Activated CD4-positive, alpha-beta T cell treated with anti-CD3 and anti-CD28 coated beads, Interleukin-2, amount 10 ng/mL, durations not matched to agents 24 days and 14 days (primary cell): ENCODE measurements around the gene LDHB. TPM values are rescaled to one million over a fixed set of nuclear protein-coding genes. Genes with fewer than 3 reads are reported as not detected.
"Not testable (repeated sequence)": the region's sequence is repeated elsewhere in the genome, so short reads cannot be mapped to it uniquely, and the experiment has no call there.

ENCODE experiments used
- DNase-seq: peaks from one replicate; pipeline ENCODE4 v3.0.0; 2022
- H3K27ac Mint-ChIP-seq: one replicate; pipeline ENCODE4 v1.8.0; 2022; ENCODE audit warnings: mild to moderate bottlenecking, mixed read lengths
- H3K27me3 Mint-ChIP-seq: one replicate; pipeline ENCODE4 v1.8.0; 2022; ENCODE audit warnings: mixed read lengths
- H3K36me3 Mint-ChIP-seq: one replicate; pipeline ENCODE4 v1.8.0; 2022; ENCODE audit warnings: low read depth, mild to moderate bottlenecking, mixed read lengths
- H3K4me1 Mint-ChIP-seq: one replicate; pipeline ENCODE4 v1.8.0; 2021; ENCODE audit warnings: mixed read lengths
- H3K4me3 Mint-ChIP-seq: one replicate; pipeline ENCODE4 v1.8.0; 2022; ENCODE audit warnings: mild to moderate bottlenecking, moderate library complexity, mixed read lengths
- H3K9me3 Mint-ChIP-seq: one replicate; pipeline ENCODE4 v1.8.0; 2021; ENCODE audit warnings: mixed read lengths
- intact Hi-C: fragments of 100-400 bp; cut with micrococcal nuclease; formaldehyde crosslinking; loops from one replicate; pipeline ENCODE4 v1.15.1; 2023
- total RNA-seq: library from RNA; stranded (reverse); gene quantifications from 2 replicates; pipeline ENCODE4 v1.2.3, GENCODE V29; 2022

Gene LDHB
- total RNA-seq, 1 donor from 2014 or later, result 1,574 TPM

- Mint-ChIP-seq H3K27ac (no peak overlapping the region), H3K4me3 (no peak overlapping the region), H3K36me3 (no peaks in the 10 kb centered on the region), H3K4me1 (peaks cover 32% of the 10 kb centered on the region), H3K27me3 (peaks cover 4% of the 10 kb centered on the region), H3K9me3 (no peaks in the 10 kb centered on the region)
- intact Hi-C loops, result loop anchor here (5.0 kb wide), 2 partner anchors 174 to 364 kb away; partner anchors contain the start of genes GOLT1B and RECQL
- no peak for DNase-seq
Observed at GRCh38 chr12:21676776-21677175, 19.1 kb upstream of the LDHB start.

- Mint-ChIP-seq H3K9me3 (no peaks in the 10 kb centered on the region), H3K4me3 (no peak overlapping the region), H3K27ac (no peak overlapping the region), H3K4me1 (peaks cover 32% of the 10 kb centered on the region), H3K27me3 (peaks cover 4% of the 10 kb centered on the region), H3K36me3 (no peaks in the 10 kb centered on the region)
- intact Hi-C loops, result loop anchor here (5.0 kb wide), 2 partner anchors 173 to 363 kb away; partner anchors contain the start of genes GOLT1B and RECQL
- no peak for DNase-seq
Observed at GRCh38 chr12:21675641-21676040, 18.0 kb upstream of the LDHB start.

GRCh38 chr12:21675096-21675495, 17.5 kb upstream of the LDHB start:
- no peak overlapping the region for H3K27ac Mint-ChIP-seq
- H3K4me1 Mint-ChIP-seq, result peaks cover 32% of the 10 kb centered on the region
- H3K9me3 Mint-ChIP-seq, result no peaks in the 10 kb centered on the region
- no peak for DNase-seq
- intact Hi-C loops, result loop anchor here (5.0 kb wide), 2 partner anchors 173 to 363 kb away; partner anchors contain the start of genes GOLT1B and RECQL
- H3K36me3 Mint-ChIP-seq, result no peaks in the 10 kb centered on the region
- H3K4me3 Mint-ChIP-seq, result no peak overlapping the region
- H3K27me3 Mint-ChIP-seq, result peaks cover 10% of the 10 kb centered on the region

DNA sequence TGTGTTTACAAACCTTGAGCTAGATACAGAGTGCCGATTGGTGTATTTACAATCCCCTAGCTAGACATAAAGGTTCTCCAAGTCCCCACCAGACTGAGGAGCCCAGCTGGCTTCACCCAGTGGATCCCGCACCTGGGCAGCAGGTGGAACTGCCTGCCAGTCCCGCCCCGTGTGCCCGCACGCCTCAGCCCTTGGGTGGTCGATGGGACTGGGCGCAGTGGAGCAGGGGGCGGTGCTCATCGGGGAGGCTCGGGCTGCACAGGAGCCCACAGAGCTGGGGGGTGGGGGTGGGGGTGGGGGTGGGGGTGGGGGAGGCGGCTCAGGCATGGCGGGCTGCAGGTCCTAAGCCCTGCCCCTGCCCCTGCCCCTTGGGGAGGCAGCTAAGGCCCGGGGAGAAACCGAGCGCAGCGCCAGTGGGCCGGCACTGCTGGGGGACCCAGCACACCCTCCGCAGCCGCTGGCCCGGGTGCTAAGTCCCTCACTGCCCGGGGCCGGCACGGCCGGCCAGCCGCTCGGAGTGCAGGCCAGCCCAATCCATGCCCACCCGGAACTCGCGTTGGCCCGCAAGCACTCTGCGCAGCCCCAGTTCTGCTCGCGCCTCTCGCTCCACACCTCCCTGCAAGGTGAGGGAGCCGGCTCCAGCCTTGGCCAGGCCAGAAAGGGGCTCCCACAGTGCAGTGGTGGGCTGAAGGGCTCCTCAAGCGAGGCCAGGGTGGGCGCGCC, 16.3 kb upstream of the LDHB start:
- Mint-ChIP-seq H3K27me3 (peaks cover 17% of the 10 kb centered on the region), H3K4me1 (peaks cover 27% of the 10 kb centered on the region)
- DNase-seq, H3K27ac Mint-ChIP-seq, H3K9me3 Mint-ChIP-seq, H3K4me3 Mint-ChIP-seq, H3K36me3 Mint-ChIP-seq, intact Hi-C loops: not testable (repeated sequence)

DNA sequence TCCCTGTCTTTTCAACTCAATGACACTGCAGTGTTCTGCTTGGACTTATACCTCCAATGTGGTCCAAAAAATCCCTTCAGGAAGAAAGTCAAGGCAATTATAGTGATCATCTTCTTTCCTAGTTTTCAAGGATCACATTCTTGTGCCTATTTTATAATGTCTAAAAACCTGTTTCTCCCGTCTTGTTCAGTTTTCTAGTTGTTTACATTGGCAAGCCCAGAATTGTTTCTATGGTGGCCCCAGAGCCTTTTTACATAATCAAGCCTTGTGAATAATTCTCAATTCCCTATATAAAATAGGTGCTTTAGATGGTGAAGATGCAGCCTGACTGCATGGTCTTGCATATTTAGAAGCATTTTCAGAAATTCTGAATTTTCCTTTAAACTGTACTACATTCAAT, 14.5 kb upstream of the LDHB start:
- Mint-ChIP-seq H3K27me3 (peaks cover 20% of the 10 kb centered on the region), H3K27ac (no peak overlapping the region), H3K4me1 (peaks cover 11% of the 10 kb centered on the region), H3K4me3 (no peak overlapping the region), H3K36me3 (no peaks in the 10 kb centered on the region), H3K9me3 (no peaks in the 10 kb centered on the region)
- no peak for DNase-seq
- intact Hi-C loops, result no loop called here

- no peaks in the 10 kb centered on the region for H3K9me3 Mint-ChIP-seq
- H3K27me3 Mint-ChIP-seq, result peaks cover 16% of the 10 kb centered on the region
- H3K4me1 Mint-ChIP-seq, result no peaks in the 10 kb centered on the region
- no peak overlapping the region for H3K27ac Mint-ChIP-seq
- intact Hi-C loops, result no loop called here
- no peak overlapping the region for H3K4me3 Mint-ChIP-seq
- DNase-seq, result no peak
- H3K36me3 Mint-ChIP-seq, result no peaks in the 10 kb centered on the region
Observed at GRCh38 chr12:21666722-21667121, 9.1 kb upstream of the LDHB start.

- no peaks in the 10 kb centered on the region for H3K9me3 Mint-ChIP-seq
Observed at GRCh38 chr12:21665816-21666215, 8.2 kb upstream of the LDHB start.

GRCh38 chr12:21662122-21662792, 4.6 kb upstream of the LDHB start:
- Mint-ChIP-seq H3K4me3 (no peak overlapping the region), H3K27me3 (peaks cover 3% of the 10 kb centered on the region), H3K4me1 (peaks cover 5% of the 10 kb centered on the region), H3K27ac (no peak overlapping the region), H3K9me3 (no peaks in the 10 kb centered on the region), H3K36me3 (peaks cover 3% of the 10 kb centered on the region)
- no peak for DNase-seq
- intact Hi-C loops, result no loop called here

More at GRCh38 chr12:21665816-21666215, 8.2 kb upstream of the LDHB start:
- Mint-ChIP-seq H3K27me3 (peaks cover 16% of the 10 kb centered on the region), H3K4me3 (no peak overlapping the region), H3K27ac (no peak overlapping the region), H3K4me1 (no peaks in the 10 kb centered on the region), H3K36me3 (no peaks in the 10 kb centered on the region)
- intact Hi-C loops, result no loop called here
- DNase-seq, result no peak

DNA sequence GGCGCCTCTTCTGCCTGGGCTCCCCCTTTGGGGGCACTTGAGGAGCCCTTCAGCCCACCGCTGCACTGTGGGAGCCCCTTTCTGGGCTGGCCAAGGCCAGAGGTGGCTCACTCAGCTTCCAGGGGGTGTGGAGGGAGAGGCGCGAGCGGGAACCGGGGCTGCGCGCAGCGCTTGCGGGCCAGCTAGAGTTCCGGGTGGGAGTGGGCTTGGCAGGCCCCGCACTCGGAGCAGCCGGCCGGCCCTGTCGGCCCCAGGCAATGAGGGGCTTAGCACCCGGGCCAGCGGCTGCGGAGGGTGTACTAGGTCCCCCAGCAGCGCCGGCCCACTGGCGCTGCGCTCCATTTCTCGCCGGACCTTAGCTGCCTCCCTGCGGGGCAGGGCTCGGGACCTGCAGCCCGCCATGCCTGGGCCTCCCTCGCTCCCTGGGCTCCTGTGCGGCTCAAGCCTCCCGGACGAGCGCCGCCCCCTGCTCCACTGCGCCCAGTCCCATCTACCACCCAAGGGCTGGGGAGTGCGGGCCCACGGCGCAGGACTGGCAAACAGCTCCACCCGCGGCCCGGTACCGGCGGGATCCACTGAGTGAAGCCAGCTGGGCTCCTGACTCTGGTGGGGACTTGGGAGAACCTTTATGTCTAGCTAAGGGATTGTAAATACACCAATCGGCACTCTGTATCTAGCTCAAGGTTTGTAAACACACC, 3.9 kb upstream of the LDHB start:
- H3K27me3 Mint-ChIP-seq, H3K27ac Mint-ChIP-seq, H3K36me3 Mint-ChIP-seq, H3K4me1 Mint-ChIP-seq, H3K4me3 Mint-ChIP-seq, DNase-seq, intact Hi-C loops, H3K9me3 Mint-ChIP-seq: not testable (repeated sequence)

DNA sequence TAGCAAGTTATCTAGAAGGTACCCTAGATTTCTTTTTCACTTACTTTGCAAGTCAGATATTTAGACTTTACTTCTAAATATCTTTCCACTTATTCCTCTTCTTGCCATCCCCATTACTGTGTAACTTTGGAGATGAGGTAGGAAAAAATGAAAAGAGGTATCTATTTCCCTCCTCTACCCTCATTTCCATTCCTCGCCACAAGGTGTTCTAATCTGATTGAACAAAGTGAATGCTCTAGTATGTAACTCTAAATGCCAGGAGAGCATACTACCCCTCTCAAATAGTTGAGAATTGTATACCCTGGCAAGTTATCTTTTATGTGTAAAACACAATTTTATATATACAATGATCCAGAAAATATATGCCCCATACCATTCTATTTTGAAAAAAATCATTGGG, 1.7 kb upstream of the LDHB start:
- Mint-ChIP-seq H3K27me3 (peaks cover 3% of the 10 kb centered on the region), H3K9me3 (no peaks in the 10 kb centered on the region), H3K4me3 (no peak overlapping the region), H3K36me3 (peaks cover 27% of the 10 kb centered on the region), H3K4me1 (peaks cover 24% of the 10 kb centered on the region), H3K27ac (no peak overlapping the region)
- DNase-seq, result no peak
- intact Hi-C loops, result loop anchor here (5.0 kb wide), 1 partner anchor 883 kb away; the partner anchor contains the start of gene C2CD5

DNA sequence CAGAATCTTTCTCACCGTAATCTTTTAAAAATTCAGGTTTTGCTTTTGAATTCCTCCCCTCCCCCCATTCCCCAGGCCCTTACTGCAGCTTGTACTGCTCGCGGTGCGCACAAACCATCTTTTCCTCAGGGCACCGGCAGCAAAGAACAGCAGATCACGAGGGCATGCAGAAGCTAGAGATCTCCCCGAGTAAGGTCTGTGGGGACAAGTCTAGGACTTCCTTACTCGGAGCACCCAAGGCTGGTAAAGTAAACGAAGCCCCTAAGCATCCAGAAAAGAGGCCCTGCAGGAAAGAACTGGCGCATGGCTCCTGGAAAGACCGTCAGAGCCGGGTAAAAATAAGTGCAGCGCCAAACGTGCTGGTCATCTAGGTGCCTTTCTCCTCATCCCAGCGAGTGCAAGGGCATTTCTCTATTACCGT, 727 bp downstream of the LDHB start:
- Mint-ChIP-seq H3K4me3 (peak overlapping the region; percentile 93), H3K4me1 (peaks cover 40% of the 10 kb centered on the region), H3K36me3 (peaks cover 46% of the 10 kb centered on the region), H3K9me3 (no peaks in the 10 kb centered on the region), H3K27me3 (peaks cover 3% of the 10 kb centered on the region), H3K27ac (peak overlapping the region; percentile 99)
- intact Hi-C loops, result loop anchor here (1.0 to 5.0 kb wide), 8 partner anchors 8 to 885 kb away; partner anchors contain the start of genes C2CD5, GOLT1B, PYROXD1 and RECQL
- DNase-seq, result peak; percentile 83

- peak overlapping the region; percentile 99 for H3K27ac Mint-ChIP-seq
- no peaks in the 10 kb centered on the region for H3K9me3 Mint-ChIP-seq
- H3K4me1 Mint-ChIP-seq, result peaks cover 53% of the 10 kb centered on the region
- H3K36me3 Mint-ChIP-seq, result peaks cover 59% of the 10 kb centered on the region
- H3K4me3 Mint-ChIP-seq, result peak overlapping the region; percentile 93
- intact Hi-C loops, result loop anchor here (2.0 to 5.0 kb wide), 2 partner anchors 21 to 887 kb away; partner anchors contain the start of gene C2CD5
- no peak for DNase-seq
- H3K27me3 Mint-ChIP-seq, result peaks cover under 1% of the 10 kb centered on the region
Observed at GRCh38 chr12:21655591-21655990, 2.1 kb downstream of the LDHB start.

DNA sequence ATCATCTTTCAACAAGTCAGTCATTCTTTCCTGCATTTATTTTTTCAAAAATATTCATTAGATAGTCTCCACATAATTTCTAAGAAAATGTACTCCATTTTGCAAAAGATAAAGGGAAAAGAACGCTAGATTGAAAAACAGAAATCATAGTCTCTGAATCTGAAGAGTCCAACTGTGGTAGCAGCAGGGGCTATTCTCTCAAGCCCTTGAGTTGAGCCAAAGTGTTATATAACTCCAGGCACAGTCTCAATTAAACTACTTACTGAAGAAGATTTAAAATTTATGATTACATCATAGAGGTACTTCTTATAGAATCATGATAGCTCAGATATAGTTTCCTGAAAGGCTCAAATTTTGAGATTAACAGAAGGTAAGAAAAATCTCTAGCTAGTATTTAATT, 5.8 kb downstream of the LDHB start:
- Mint-ChIP-seq H3K4me1 (peaks cover 67% of the 10 kb centered on the region), H3K9me3 (no peaks in the 10 kb centered on the region), H3K4me3 (no peak overlapping the region), H3K27me3 (no peaks in the 10 kb centered on the region), H3K27ac (no peak overlapping the region), H3K36me3 (peaks cover 81% of the 10 kb centered on the region)
- intact Hi-C loops, result no loop called here
- DNase-seq, result no peak

- Mint-ChIP-seq H3K4me1 (peaks cover 66% of the 10 kb centered on the region), H3K9me3 (no peaks in the 10 kb centered on the region), H3K36me3 (peaks cover 79% of the 10 kb centered on the region), H3K27ac (peak overlapping the region; percentile 4), H3K27me3 (no peaks in the 10 kb centered on the region), H3K4me3 (peak overlapping the region; percentile 20)
- intact Hi-C loops, result no loop called here
- no peak for DNase-seq
Observed at GRCh38 chr12:21650997-21651396, 6.6 kb downstream of the LDHB start.
